A549 (cell line): ENCODE measurements around the gene KCNK13.

ENCODE experiments used
- EP300 ChIP-seq, 2 experiments: fragments of >200 bp; sonication (Bioruptor Twin); formaldehyde crosslinking; IDR thresholded peaks; 2 replicates in 1 of 2; 3 replicates in 1 of 2; pipeline ENCODE4 v1.6.1; 2016 to 2017
- JUN ChIP-seq, 2 experiments: fragments of >200 bp; sonication (Bioruptor Twin); formaldehyde crosslinking; IDR thresholded peaks; 2 replicates in 1 of 2; 3 replicates in 1 of 2; pipeline ENCODE4 v1.6.1; 2016 to 2017

- TF ChIP-seq EP300 (IDR thresholded peaks at IDR 0.05) (no peak), JUN (IDR thresholded peaks at IDR 0.05) (no peak)
Observed at GRCh38 chr14:90159688-90160087, 97.9 kb downstream of the KCNK13 start.
